HuH-7.5 (cell line): ENCODE measurements around the gene YIF1B.
"Not testable (repeated sequence)": the region's sequence is repeated elsewhere in the genome, so short reads cannot be mapped to it uniquely, and the experiment has no call there.

Source experiments
- DNase-seq: peaks from one replicate; pipeline ENCODE4 v3.0.0; 2011; ENCODE audit warnings: low spot score

The YIF1B gene

GRCh38 chr19:38315657-38316476, at the start of gene YIF1B:
YIF1B (minus strand) TSS chr19:38315947; CDS start chr19:38315917, 30 bp downstream.
- DNase-seq = peak; percentile 99

GRCh38 chr19:38362946-38363688, 47.4 kb upstream of the YIF1B start:
- DNase-seq = not testable (repeated sequence)

GRCh38 chr19:38362076-38362945, 46.6 kb upstream of the YIF1B start:
- no peak for DNase-seq

- DNase-seq = peak; percentile 63
These were observed 45.9 kb upstream of the YIF1B start for GRCh38 chr19:38361633-38362075.

GRCh38 chr19:38360839-38361631, 45.3 kb upstream of the YIF1B start:
- no peak for DNase-seq

GRCh38 chr19:38360351-38360750, 44.6 kb upstream of the YIF1B start:
- no peak for DNase-seq

- no peak for DNase-seq
These were observed 43.7 kb upstream of the YIF1B start for GRCh38 chr19:38359242-38360021.

- no peak for DNase-seq
These were observed 42.3 kb upstream of the YIF1B start for GRCh38 chr19:38358071-38358470.

- no peak for DNase-seq
These were observed 40.3 kb upstream of the YIF1B start for GRCh38 chr19:38355728-38356725.

GRCh38 chr19:38352611-38353010, 36.9 kb upstream of the YIF1B start:
- DNase-seq = no peak

GRCh38 chr19:38351865-38352395, 36.2 kb upstream of the YIF1B start:
- no peak for DNase-seq

- DNase-seq = no peak
These were observed 35.1 kb upstream of the YIF1B start for GRCh38 chr19:38350883-38351282.

GRCh38 chr19:38346837-38347236, 31.1 kb upstream of the YIF1B start:
- no peak for DNase-seq

- DNase-seq = no peak
These were observed 25.2 kb upstream of the YIF1B start for GRCh38 chr19:38340927-38341326.

- DNase-seq = not testable (repeated sequence)
These were observed 23.3 kb upstream of the YIF1B start for GRCh38 chr19:38339011-38339410.

- no peak for DNase-seq
These were observed 21.6 kb upstream of the YIF1B start for GRCh38 chr19:38337360-38337653.

- DNase-seq = peak; percentile 74
These were observed 21.1 kb upstream of the YIF1B start for GRCh38 chr19:38336638-38337359.

GRCh38 chr19:38335949-38336637, 20.3 kb upstream of the YIF1B start:
- DNase-seq = peak; percentile 93
